HG03108 (cell line): ENCODE data around the gene FAM120A.

Experiments used
- ATAC-seq: cut with Tn5 transposase; IDR thresholded peaks from one replicate; pipeline ENCODE4 v1.9.1; 2021; ENCODE audit warnings: moderate library complexity; ENCODE audit not compliant: unreplicated experiment

The FAM120A gene

GRCh38 chr9:93612052-93612795 is 160.7 kb downstream of the FAM120A start:
- ATAC-seq, result no peak

GRCh38 chr9:93612796-93613154 is 161.3 kb downstream of the FAM120A start:
- peak; percentile 47 for ATAC-seq

- ATAC-seq, result no peak
Measured at GRCh38 chr9:93613174-93613573, 161.7 kb downstream of the FAM120A start.

GRCh38 chr9:93613791-93614190 is 162.3 kb downstream of the FAM120A start:
- ATAC-seq, result no peak

GRCh38 chr9:93614830-93615468 is 163.5 kb downstream of the FAM120A start:
- no peak for ATAC-seq
